HG02588 (cell line): ENCODE measurements around the gene MIA.
"Not testable (repeated sequence)": the region's sequence is repeated elsewhere in the genome, so short reads cannot be mapped to it uniquely, and the experiment has no call there.

ENCODE experiments used
- ATAC-seq: cut with Tn5 transposase; IDR thresholded peaks from one replicate; pipeline ENCODE4 v1.9.1; 2021; ENCODE audit warnings: mild to moderate bottlenecking, moderate library complexity; ENCODE audit not compliant: unreplicated experiment

MIA gene

GRCh38 chr19:40774916-40775631, at the start of gene MIA:
TSS of gene MIA (plus strand) at chr19:40775521. CDS start at chr19:40775543, 22 bp downstream.
- no peak for ATAC-seq

- no peak for ATAC-seq
Measured at GRCh38 chr19:40726279-40726678, 49.0 kb upstream of the MIA start.

GRCh38 chr19:40730065-40730464, 45.3 kb upstream of the MIA start:
- ATAC-seq = not testable (repeated sequence)

DNA sequence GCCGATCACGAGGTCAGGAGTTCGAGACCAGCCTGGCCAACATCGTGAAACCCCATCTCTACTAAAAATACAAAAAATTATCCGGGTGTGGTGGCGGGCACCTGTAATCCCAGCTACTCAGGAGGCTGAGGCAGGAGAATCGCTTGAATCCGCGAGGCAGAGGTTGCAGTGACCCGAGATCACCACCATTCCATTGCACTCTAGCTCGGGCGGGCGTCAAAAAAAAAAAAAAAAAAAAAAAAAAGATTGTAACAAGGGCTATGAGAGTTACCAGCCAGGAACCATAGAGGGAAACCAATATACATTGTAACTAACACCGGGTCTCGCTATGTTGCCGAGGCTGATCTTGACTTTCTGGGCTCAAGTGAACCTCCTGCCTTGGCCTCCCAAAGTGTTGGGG, 43.0 kb upstream of the MIA start:
- ATAC-seq = not testable (repeated sequence)

DNA sequence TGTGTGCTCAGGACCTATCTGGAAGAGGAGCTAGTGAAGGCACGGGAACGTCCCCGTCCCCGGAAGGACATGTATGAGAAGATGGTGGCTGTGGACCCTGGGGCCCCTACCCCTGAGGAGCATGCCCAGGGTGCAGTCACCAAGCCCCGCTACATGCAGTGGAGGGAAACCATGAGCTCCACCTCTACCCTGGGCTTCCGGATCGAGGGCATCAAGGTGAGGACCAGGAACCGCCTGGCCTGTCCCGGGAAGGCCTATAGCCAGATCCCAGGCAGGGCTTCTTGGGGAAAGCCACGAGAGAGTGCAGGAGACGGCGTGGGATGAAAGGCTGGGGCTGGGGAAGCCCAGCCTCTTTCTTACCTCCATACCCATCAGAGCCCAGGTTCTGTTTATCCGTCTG, 42.2 kb upstream of the MIA start:
- no peak for ATAC-seq

- no peak for ATAC-seq
Measured at GRCh38 chr19:40735013-40735771, 40.1 kb upstream of the MIA start.

DNA sequence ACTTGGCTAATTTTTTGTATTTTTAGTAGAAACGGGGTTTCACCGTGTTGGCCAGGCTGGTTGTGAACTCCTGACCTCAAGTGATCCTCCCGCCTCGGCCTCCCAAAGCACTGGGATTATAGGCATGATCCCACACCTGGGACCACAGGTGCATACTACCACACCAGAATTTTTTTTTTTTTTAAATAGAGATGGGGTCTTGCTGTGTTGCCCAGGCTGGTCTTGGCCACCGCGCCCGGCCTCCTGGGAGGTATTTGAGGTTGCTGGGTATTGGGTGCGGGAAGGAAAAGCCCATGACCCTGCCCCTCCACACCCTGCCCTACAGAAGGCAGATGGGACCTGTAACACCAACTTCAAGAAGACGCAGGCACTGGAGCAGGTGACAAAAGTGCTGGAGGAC, 38.7 kb upstream of the MIA start:
- ATAC-seq = no peak

DNA sequence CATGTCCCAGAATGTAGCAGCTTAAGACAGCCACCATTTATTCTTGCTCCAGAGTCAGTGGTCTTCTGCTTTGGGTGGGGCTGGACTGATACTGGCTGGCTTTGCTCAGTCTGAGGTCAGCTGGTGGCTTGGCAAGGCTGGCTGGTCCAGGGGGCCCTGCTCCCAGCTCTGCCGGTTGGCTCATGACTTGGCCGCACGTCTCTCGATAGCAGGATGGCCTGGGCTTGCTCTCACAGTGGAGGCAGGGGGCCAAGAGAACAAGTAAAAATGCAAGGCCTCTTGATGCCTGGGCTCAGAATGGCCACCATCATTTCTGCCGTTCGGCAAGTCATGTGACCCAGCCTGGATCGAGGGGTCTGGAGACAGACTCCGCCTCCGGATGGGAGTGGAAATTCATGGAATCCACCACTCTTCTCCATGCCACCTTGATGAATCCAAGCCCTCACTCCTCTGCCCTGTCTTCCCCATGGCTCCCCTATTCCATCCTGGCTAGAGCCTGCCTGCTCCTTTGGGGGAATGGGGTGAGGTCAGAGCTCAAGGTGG, 38.1 kb upstream of the MIA start:
- no peak for ATAC-seq

DNA sequence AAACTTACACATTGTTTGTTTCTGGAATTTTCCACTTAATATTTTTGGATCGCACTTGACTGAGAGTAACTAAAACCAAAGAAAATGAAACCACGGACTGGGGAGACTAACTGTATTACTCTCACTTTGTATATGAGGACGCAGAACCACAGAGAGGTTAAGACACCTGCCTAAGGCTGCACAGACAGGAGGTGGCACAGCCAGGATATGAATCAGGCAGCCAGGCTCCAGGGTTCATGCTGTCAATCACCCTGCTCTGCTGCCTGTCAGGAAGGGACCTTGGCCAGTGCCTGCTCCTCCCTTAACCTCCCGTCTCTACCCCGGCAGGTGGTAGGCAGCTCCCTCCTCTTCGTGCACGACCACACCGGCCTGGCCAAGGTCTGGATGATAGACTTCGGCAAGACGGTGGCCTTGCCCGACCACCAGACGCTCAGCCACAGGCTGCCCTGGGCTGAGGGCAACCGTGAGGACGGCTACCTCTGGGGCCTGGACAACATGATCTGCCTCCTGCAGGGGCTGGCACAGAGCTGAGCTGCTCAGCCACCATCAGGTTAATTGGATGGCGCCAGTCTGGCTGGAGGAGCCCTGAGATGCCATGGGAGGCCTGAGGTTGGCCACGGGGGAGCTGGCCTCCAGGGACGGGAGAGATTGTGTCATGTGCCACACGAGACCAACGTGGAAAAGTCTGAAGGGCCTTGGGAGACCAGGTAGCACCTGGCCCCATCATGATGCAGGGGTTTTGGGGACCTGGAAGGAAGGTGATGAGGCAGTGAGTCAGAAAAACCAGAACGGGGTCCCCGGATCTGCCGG, 36.1 kb upstream of the MIA start:
- ATAC-seq = no peak

DNA sequence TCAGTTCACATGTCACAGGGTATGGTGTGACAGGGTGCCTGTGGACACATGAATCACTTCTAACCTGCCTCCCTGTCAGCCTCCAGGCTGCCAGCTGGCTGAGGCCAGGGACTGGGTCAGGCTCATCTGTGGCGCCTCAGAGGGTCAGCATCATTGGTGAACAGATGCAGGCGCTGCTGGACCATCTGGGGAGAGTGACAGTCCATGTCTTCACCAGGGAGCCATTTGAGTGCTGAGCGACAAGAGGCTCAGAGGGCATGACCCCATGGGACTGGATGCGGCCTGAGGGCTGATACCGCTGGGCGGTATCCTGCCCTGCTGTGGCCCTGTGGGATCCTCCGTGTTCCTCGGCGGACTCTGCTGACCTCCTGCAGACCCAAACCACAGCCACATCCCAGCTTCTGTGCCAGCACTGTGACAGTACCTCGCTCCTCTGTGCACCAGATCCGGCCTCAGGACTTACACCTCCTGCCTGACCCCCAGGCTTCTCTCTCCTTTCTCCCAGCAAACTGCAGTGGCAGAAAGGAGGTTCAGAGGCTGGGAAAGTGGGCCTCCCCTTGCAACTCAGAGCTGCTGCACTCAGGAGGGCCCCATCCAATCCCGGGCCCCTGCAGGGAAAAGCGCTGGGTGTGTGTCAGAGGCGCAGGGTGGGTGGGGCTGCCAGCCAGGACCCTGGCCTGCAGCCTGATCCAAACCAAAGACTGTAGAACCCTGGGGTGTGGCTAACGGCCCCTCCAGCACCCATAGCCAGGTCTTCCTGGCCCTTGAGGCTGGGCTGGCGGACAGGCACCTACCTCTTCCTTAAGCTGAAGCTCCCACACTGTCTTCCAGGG, 35.2 kb upstream of the MIA start:
- ATAC-seq = no peak

DNA sequence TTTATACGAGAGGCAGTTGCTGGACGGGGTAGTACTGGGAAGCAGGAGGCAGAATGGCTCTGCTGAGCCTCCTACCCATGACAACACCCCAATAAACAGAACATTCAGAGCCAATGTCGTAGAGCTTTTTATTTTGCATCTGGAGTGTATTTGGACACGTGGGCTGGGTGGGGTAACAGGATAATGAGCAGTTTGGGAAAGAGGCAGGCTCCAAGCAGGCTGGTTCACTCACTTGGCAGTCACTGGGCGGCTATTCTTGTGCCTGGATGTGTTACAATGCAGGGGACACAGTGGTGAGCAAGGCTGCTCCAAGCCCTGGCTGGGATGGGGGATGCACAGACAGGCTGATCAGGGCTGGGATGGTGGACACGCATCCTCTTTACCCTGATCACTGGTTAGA, 34.6 kb upstream of the MIA start:
- ATAC-seq = no peak

GRCh38 chr19:40741527-40742390, 33.6 kb upstream of the MIA start:
- ATAC-seq = no peak

- no peak for ATAC-seq
Measured at GRCh38 chr19:40742477-40742876, 32.8 kb upstream of the MIA start.

GRCh38 chr19:40742886-40743285, 32.4 kb upstream of the MIA start:
- ATAC-seq = no peak

GRCh38 chr19:40743926-40744325, 31.4 kb upstream of the MIA start:
- ATAC-seq = no peak

- ATAC-seq = no peak
Measured at GRCh38 chr19:40744554-40745401, 30.5 kb upstream of the MIA start.

DNA sequence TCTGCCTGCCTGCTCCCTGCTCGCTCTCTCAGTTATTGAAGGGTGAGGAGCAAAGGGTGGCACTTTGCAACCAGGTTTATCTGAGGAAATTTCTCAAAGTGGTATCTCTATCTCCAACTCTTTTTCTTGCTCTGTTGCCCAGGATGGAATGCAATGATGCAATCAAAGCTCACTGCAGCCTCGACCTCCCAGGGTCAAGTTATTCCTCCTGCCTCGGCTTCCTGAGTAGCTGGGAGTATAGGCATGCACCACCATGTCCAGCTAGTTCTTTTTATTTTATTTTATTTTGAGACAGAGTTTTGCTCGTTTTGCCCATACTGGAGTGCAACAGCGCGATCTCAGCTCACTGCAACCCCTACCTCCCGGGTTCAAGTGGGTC, 29.9 kb upstream of the MIA start:
- ATAC-seq = no peak

- no peak for ATAC-seq
Measured at GRCh38 chr19:40747536-40747935, 27.8 kb upstream of the MIA start.
